Umbilical cord (tissue), 2 donors: ENCODE data around the gene DCANP1. TPM values are rescaled to one million over a fixed set of nuclear protein-coding genes. Genes with fewer than 3 reads are reported as not detected.
A peak's percentile ranks its signal among the peaks of the same experiment; 100 is the strongest.

Experiments
- DNase-seq: peaks from one replicate; pipeline ENCODE4 v3.0.0-alpha.2; 2015; ENCODE audit warnings: low spot score
- total RNA-seq: library from RNA; depleted of rRNA; stranded (reverse); fragments of >200 nt; gene quantifications from one replicate; pipeline ENCODE4 v1.2.3, GENCODE V29; 2014; ENCODE audit warnings: low replicate concordance; ENCODE audit not compliant: insufficient read depth

DCANP1 gene
- total RNA-seq, 1 donor from 2014 or later, result 2.9 TPM

DNA sequence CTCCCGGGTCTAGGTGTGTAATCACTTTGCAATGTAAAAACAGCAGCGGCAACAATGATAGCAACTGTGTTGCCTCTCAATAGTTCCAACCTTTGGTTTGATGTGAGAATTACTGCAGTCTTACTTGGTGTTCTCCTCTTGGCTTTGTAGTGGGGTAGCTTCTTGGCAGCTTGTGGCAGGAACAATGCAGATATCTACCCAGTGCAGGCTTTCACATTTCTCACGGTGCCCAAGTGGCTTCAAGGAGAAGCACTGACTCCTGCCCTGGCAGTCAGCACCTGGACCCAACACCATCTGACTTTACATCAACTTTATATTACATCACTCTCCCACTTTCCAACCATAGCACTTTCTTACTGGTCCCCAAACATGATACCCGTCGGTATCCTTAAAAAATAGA lies 33.4 kb upstream of the DCANP1 start:
- DNase-seq, result no peak

DNA sequence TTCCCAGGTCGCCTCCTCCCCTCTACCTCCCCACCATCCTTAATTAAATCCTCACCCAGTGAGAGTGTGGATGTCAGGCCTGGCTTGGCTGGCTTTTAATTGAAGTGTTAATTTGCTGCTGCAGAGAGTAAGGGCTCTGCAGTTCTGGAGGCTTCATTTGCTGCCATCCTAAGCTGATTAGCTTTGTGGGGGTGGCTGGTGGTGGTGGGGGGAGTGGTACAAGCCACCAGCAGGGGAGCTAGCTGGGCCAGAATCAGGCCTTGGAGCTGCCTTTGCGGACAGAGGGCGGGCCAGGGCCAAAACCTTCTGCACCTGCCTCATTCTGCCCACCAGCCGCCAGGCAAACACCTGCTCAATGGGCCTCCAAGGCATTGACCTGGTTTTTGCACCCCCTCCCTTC lies 31.8 kb upstream of the DCANP1 start:
- no peak for DNase-seq

DNA sequence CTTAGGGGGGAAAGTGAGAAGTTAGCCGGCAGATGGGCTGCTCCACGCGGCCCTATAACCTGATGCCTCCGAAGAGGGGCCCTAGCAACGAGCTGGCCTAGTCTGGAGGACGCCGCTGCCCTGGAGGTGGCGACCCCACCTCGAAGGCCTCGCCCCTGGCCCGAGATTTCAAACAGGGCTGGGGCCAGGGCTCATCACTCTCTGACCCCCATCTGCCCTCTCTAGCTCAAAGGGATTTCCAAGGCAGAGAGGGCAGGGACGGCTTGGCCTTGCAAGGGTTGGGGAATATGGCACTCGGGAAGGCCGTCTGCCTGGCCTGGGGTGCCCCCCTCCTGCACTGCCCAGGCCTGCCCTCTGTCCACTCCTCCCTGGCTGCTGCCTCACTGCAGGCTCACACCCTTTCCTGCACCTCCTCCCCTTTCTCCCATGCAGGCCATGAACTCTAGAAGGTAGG lies 30.5 kb upstream of the DCANP1 start:
- no peak for DNase-seq

DNA sequence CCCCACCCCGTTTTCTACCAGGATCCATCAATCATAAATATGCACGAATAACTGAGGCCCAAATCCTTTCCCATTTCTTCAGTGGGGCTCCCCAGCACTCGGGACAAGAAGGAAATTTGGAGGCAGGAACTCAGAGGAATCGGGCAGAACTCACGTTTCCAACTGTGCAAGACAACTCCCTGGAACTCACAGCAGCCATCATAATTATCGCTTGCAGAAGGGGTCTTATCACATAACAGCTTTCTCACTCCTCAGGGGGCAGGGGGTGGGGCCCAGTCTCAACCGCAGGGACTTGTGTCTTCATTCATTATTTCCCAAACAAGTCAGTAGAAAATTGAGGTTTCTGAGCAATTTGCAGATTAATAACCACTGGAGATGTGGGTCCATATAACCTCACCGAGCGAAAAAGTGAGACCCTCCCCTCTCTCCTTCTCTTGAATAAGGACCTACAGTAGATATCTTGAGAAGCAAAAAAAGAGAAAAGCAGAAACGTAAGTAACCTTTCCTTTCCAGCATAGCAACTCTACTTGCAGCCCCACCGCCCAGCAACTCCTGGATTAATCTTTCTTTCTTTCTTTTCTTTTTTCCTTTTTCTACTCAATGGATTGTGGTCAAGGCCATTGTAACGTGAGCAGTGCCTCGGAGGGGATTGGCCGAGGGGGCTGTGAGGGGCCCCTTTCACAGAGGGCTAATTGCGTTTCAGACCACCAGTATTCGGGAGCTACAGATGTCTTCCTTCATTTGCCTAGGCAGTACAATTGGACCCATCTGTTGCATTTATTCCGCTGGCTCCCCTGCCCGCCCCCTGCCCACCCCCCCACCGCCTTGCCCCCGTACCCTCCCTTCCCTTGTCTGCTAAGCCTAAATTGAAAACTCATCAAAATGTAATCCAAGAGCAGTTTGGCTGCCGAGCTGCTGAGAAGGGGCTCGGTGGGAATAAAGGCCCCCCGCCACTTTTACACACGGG lies 29.8 kb upstream of the DCANP1 start:
- no peak for DNase-seq

DNA sequence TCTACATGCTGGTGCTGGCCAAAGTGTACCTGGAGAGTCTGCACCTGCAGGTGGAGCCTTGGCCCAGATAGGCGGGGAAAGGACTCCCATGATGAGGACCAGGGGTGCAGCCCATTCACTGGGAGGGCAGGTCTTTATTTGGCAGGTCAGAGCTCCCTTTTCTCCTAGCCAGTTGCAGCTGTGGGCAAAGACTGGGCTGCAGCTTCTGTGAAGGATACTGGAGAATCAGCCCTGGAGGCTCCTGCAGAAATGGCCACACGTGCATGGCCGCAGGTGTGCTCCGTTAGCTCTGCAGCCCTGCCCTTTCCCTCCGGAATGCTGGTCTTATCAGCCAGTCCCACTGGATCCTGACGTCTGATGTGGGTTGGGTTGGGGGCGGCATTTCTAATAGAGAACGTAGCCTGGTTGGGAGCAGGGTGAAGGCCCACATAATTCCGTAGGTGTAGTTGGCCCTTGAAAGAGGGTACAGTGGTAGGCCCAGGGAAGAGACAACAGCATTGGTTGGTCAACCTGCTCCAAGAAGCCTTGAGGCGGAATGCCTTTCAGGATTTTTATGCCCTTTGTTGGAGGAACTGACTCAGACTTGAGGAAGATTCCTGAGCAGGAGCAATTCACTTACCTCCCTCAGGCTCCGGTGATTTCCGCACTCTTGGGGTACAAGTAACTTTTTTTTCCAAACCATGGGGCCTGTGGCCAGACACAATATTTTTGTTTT lies 27.0 kb upstream of the DCANP1 start:
- no peak for DNase-seq

DNA sequence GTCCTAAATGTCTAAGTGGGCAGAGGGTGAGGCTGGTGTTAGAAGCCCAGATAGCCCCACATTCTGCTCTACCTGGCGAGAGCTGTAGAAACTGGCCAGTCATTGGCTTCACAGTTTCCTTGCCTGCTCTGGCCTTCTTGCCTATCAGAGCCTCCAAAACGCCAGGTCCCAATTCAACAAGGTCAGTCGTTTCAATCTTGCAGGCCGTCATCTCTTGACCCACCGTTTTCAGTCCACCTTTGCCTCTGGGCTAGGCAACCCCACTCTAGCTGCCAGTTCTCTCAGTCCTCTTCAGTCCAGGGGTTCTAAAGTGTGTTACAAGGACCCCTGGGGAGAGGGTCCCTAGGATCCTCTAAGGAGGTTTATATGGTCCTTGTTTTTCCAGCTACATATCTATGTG lies 25.0 kb upstream of the DCANP1 start:
- DNase-seq, result no peak

DNA sequence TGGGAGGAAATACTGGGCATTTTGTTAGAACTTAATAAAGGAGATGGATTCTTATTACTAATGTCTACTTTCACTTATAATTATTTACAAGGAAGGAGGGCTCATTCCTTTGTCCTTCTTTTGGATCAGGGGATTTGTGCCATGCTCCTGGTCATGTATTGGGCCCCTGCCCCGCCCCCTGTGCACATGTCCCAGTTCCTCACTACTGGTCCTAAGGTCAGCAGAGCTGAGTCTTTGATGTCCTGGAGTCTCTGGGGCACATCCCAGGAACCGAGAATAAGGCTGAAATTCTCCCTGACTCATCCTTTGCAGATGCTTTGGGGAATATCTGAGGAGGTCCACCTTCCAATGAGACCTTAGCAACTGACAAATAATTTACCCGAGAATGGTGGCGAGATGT lies 24.6 kb upstream of the DCANP1 start:
- DNase-seq, result no peak

DNA sequence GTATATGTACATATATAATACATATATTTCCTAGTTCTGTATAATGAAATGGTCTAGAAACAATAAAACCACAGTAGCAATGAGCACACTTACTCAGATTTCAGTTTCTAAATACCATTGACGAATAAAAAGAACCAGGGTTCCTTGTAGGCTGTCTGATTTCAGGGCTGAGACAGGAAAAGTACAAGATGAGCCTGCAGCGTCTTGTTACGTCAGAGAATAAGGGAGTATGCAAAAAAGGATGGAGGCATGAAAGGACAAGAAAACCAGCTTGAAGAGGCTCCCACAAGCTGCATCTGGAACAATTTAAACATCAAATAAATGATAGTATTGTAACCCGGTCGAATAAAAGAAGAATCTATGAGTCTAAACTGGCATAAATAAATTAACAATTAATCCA lies 22.8 kb upstream of the DCANP1 start:
- DNase-seq, result no peak

DNA sequence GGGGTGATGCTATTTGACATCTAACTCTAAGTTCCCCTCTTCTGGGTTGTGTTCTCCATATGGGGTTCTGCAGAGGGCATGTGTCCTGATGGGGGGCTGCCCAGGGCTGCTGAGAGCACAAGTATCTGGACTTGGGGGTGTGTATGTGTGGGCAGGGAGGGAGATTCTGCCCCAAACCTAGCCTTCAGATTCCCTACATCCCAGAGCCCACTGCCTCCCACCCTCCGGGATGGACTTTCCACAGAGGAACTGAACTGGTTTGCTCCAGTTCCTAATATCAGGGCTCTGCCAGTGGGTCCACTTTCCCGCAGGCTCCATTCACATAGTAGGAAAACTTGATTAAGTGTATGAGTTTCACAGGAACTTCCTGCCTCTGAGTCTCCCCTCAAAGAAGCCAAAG lies 21.4 kb upstream of the DCANP1 start:
- no peak for DNase-seq

DNA sequence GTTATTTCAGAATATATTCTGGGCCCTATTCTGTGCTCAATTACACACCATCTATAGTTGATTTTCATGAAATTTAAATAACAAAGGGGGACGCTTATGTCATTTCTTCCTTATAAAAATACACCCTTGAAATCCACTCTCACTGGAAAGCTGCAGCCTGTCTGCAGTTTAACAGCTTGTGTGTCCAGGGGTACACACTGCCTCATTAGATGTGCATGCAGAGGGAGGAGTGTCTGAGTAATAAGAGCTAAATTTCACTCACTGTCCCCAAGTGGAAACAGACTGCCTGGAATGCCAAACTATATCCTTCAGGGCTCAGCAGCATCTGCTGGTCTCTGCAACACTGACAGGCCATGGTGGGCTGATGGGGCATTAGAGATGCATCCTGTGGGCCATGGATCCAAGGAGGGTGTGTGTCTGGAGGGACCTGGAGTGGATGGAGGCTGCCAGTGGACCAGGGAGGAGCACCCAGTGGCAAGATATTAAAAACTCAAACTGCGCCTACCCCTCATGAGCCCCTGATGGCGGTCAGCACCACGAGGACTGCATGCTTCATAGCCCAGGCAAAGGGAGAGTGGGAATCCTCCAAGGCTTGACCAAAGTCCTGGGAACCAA lies 20.8 kb upstream of the DCANP1 start:
- DNase-seq, result no peak

DNA sequence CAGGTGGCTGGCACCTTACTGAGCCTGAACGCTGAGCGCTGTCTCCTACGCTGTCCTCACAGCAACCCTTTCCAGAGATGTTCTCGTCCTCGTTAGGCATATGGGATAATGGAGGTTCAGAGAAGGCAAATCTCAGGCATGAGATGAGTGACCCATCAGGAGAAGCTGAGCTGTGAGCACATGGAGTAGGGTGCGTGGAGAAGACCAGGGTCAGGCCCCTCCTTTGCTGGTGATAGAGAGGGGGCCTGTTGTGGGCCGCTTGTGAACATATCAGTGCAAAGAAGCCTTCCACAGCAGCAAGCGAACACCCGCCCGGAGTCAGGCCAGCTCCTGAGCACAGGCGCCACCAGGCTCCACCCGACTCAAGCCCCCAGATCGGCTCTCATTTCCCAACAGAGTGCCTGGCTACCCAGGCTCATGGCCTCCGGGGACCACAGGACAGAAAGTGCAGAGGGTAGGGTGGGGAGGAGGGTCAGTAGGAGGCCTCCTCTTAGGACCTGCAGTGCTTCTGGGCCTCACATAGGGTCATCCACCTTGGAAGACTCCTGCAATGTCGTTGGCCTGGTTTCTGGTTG lies 20.0 kb upstream of the DCANP1 start:
- no peak for DNase-seq

DNA sequence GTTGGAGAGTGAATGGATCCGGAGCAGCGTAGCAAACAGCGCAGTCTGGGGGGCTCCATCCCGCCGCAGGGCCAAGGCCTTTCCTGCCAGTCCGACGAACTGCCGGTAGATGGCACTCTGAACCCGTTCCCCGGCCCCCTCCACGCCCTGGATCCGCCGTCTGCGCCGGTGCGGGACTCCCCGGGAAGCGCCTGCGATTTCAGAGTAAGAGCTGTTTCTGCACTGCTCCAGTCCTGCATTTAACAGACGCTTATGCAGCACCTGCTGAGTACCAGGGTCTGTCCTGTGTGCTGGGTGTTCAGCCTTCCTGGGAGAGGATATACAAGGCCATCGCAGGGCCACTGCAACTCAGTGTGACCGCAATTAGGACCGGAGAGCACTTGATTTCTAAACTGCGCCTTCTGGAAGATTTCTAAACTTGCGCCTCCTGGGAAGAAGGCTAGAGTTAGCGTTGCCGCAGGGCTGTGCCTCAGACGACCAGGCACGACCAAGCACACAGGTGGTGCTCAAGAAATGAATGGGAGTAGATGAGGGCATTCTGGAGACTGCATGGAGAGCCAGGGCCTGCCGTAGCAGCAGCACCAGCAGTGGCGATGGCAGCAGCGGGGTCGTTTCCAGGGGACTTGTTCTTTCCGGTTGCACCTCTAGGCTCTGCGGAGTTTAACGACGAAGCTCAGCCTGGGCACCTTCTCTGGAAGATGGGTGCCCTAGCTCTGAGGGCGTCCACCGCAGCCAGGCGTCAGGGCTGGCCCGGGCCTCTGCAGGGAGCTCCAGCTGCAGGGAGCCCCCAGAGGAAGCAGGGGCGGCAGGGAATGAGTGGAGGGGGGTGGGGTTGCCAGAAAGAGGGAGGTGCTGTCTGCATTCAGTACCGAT lies 19.3 kb upstream of the DCANP1 start:
- DNase-seq, result peak; percentile 84

DNA sequence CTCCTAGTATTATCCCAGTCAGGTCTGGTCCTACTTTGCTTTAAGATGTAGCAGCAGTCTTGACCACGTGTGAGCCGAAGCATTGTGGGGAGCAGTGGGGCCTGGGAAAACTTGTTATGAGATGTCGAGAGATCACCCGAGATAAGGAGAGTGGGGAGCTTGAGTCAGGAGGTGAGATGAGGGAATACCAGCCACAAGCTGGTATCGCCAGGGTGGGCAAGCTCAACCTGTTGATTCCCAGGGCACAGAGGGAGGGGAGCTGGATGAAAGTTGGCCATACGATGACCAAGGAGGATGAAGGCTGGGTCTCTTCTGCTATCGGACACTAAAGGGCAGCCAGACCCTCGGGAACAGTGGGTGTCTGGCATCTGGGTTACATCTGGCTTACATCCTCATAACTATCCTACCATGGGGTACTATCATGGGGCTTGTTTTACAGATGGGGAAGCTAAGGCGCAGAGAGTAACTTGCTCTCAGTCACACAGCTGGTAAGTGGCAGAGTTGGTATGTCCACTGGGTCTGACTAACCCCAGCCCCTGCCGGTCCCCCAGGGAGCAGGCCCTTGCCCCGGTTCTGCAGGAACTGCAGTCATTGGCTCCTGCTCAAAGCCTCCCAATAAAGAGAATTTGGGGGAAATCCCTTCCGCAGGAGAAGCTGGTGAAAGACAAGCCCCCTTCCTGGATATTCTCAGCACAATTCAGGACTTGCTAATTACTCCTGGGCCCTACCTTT lies 18.4 kb upstream of the DCANP1 start:
- DNase-seq, result no peak

DNA sequence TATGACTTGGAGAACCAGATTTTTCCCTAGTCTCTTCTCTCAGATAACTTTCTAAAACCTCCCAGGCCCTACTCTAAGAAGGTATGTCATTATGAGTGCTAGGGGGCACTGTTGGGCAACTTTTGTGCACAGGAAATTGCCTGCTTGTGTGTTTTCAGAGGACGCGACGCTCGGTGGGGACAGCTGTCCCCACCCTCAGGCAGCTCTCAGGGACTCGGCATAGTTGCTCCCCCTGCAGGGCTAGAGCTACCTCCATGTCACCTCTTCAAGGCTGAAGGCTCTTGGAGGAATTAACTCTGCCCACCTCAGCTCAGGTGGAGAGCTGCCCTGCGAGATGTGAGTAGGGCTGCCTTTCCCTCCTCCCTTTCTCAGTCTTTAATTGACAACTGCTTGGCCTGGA lies 15.2 kb upstream of the DCANP1 start:
- peak; percentile 47 for DNase-seq

DNA sequence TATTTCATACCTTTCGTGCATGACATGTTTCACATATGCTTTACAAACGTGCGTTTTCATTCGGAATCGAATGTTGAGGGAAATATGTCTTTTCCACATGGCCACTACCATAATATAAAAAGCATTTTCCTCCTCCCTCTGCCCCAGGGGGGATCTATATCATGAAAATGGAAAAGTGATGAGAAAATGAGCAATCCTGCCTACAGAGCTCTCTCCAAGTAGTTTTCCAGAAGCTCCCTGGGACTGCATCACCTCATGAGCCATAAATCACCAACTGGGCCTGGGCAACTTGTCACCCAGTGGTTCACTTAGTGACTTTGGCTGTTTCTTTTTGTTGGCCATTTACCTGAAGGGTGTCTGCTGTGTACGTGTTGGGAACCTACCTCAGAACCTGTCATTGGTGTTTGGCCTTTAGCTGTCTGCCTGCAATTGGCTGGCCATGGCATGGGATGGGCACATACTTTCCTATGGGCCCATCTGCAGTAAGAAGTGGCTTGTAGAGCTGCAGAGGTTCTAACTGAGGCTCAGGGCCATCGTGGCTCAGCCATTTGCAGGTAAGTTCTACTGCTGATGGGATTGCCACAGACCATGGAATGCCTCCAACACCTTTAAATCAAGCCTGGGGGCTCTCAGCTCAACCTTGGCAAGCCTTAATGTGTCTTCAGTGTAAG lies 14.5 kb upstream of the DCANP1 start:
- DNase-seq, result no peak

DNA sequence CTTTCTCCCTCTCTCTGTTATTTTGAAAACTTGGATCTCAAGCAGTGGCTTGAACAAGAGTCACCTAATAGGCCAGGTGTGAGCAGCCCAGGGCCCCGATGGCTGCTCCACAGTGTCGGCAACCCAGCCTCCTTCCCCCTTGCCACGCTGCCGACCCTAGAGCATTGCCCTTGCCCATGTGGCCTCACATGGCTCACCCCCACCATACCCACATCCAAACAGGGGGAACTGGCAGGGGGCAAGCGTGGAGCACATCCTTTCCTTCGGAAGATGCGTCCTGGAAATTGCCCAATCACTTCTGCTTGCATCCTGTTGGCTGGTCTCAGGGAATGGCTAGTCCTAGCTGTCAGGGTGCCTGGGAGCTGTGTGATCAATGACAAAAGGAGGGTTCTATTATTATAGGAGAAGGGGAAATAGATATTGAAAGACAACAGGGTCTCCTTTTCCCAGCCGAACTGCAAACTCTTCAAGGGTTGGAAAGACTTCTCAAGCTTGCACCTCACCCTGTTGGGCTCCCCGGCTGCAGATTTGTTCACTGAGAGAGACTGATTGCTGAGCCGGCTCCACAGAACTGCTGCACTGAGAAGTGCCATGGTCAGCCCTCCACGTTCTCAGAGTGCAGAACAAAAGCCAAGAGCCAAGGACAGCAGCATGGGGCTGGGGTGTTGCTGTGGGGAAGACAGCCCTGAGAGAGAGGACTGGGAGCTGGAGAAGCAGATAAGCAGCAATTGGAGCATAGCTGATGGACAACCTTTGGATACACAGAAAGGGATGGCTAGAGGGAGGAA lies 13.3 kb upstream of the DCANP1 start:
- no peak for DNase-seq

DNA sequence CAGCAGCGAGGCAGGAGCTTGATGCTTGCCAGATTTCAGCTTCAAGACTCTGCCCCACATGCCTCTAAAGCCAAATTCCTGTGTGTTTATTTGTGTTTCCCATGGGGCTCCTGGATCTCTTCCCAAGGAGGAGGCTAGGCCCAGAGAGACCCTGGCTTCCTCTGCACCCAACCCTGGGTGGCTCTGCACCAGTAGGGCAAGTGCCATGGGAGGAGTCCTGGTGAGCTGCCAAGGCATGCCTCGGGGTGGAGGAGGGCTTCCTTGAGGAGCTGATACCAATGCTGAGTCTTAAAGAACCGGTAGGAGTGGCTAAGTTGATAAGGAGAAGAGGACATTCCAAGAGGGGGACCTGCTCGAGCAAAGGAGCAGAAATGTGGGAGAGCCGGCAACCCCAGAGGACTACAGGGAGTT lies 11.8 kb upstream of the DCANP1 start:
- peak; percentile 88 for DNase-seq

DNA sequence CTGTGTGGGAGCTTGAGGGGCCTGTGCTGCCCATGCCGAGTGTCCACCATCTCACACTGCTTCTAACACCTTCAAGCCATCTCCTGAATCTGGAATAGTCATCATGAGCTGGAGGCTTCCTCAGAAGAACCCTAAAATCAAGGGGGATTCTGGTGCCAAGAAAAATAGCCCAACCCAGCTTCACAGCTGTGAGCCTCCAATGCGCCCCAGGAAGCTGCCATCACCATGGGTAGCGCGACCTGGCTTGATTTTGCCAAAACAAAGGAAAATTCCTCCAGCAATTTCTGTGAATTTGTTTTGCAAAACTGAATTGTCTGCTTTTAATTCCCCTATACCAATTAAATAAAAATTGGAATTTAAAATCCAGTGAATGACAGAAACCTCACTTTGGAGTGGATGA lies 11.2 kb upstream of the DCANP1 start:
- no peak for DNase-seq
